ENCODE measurements around the gene SUSD2. TPM values are rescaled to one million over a fixed set of nuclear protein-coding genes. Genes with fewer than 3 reads are reported as not detected.

Gene SUSD2
- total and polyA plus RNA-seq, 9 of the 15 experiments (the other 6 are each of a cell fraction or from before 2014, with no cell fraction given) = 0.01 to 0.16 (median 0.04) TPM; not detected in 4

DNA sequence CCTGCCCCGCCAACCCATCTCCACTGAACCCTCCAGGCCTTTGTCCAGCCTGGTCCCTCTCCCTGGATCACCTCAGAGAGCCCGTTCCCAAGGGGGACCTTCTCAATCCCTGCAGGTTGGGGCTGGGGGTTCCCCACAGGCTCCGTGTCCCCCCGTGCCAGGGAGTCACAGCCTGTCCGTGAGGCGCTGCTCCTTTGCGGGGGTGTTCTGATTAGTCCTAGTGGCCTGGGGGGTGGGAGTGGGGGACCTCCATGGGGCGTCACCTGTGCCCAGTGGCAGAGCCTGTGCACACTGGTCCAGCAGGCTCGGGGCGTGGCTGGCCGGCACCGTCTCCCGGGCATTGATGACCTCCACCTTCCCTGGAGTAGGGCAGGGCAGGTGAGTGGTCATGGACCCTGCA is 51.9 kb downstream of the SUSD2 start (continued):
- TF ChIP-seq, protein P1, sequence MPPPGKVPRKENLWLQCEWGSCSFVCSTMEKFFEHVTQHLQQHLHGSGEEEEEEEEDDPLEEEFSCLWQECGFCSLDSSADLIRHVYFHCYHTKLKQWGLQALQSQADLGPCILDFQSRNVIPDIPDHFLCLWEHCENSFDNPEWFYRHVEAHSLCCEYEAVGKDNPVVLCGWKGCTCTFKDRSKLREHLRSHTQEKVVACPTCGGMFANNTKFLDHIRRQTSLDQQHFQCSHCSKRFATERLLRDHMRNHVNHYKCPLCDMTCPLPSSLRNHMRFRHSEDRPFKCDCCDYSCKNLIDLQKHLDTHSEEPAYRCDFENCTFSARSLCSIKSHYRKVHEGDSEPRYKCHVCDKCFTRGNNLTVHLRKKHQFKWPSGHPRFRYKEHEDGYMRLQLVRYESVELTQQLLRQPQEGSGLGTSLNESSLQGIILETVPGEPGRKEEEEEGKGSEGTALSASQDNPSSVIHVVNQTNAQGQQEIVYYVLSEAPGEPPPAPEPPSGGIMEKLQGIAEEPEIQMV (tag; conservative IDR thresholded peaks at IDR 0.05; ENCODE audit: low read depth) = no peak
- TF ChIP-seq GTF2F1 (IDR thresholded peaks at IDR 0.05; ENCODE audit: low read depth, low read length) = no peak
- TF ChIP-seq, protein P2, sequence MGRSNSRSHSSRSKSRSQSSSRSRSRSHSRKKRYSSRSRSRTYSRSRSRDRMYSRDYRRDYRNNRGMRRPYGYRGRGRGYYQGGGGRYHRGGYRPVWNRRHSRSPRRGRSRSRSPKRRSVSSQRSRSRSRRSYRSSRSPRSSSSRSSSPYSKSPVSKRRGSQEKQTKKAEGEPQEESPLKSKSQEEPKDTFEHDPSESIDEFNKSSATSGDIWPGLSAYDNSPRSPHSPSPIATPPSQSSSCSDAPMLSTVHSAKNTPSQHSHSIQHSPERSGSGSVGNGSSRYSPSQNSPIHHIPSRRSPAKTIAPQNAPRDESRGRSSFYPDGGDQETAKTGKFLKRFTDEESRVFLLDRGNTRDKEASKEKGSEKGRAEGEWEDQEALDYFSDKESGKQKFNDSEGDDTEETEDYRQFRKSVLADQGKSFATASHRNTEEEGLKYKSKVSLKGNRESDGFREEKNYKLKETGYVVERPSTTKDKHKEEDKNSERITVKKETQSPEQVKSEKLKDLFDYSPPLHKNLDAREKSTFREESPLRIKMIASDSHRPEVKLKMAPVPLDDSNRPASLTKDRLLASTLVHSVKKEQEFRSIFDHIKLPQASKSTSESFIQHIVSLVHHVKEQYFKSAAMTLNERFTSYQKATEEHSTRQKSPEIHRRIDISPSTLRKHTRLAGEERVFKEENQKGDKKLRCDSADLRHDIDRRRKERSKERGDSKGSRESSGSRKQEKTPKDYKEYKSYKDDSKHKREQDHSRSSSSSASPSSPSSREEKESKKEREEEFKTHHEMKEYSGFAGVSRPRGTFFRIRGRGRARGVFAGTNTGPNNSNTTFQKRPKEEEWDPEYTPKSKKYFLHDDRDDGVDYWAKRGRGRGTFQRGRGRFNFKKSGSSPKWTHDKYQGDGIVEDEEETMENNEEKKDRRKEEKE (IDR thresholded peaks at IDR 0.05; ENCODE audit: borderline replicate concordance in 1 of 2, control insufficient read depth in 1 of 2, low read depth in 2 of 2, low read length in 1 of 2) = no peak
- no peak for TF ChIP-seq PRMT5 (CRISPR knock-in tag; IDR thresholded peaks at IDR 0.05)

DNA sequence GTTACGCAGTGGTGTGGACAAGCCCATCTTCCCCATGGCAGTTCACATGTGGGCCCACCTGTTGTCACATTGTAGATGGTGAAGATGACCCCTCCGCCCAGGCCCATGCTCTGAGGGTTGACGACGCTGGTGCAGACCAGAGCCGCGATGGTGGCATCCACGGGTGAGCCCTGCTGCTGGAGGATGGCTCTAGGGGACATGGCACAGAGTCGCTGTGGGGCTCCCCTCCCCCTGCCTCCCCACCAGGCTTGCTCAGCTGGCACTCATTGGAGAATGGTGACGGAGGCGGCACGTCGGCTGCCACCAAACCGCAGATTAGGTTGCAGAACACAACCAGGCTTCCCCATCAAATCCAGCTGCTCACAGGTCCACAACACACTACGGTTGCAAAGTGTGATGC is 52.5 kb downstream of the SUSD2 start:
- H3K4me2 ChIP-seq (ENCODE audit: insufficient read depth, low read length) = no peak overlapping the region
- no peaks in the 10 kb centered on the region for H3K79me2 ChIP-seq (ENCODE audit: control insufficient read depth, insufficient read depth, low read length)
- intact Hi-C loops (cut with micrococcal nuclease) = no loop called here
- CTCF ChIA-PET (ENCODE audit: low intra/inter-chr PET ratio) = no interaction called here
- POLR2A ChIA-PET = no interaction called here
- no peaks in the 10 kb centered on the region for H3K9me1 ChIP-seq (ENCODE audit: control insufficient read depth, insufficient read depth, low read length)
- DNase-seq (ENCODE audit: extremely low read depth in 1 of 4, low spot score in 3 of 4) (no peak), FAIRE-seq (no peak), ATAC-seq (no peak)
- no peak overlapping the region for H3K9ac ChIP-seq (ENCODE audit: insufficient read depth in 1 of 2, low read depth in 2 of 2, low read length in 2 of 2)
- no peak overlapping the region for H3K4me3 ChIP-seq
- no peak overlapping the region for H3K27ac ChIP-seq (ENCODE audit: extremely low read depth, low read depth, low read length)
- peaks cover 0 to 5% of the 10 kb centered on the region in 2 experiments; a peak in 2 of 5 replicates for H3K4me1 ChIP-seq (replicated peaks in 1 of 2; ENCODE audit: control insufficient read depth in 2 of 2, insufficient read depth in 2 of 2, low read length in 2 of 2)
- H3K9me3 ChIP-seq (replicated peaks; ENCODE audit: control insufficient read depth, insufficient read depth, low read depth, low read length) = no peaks in the 10 kb centered on the region
- H3K27me3 ChIP-seq (ENCODE audit: control insufficient read depth in 2 of 2, insufficient read depth in 2 of 2, low read length in 2 of 2) = no peaks in the 10 kb centered on the region
- H2AFZ ChIP-seq (ENCODE audit: low read depth, low read length) = no peak overlapping the region
- no peaks in the 10 kb centered on the region for H3K36me3 ChIP-seq (ENCODE audit: control insufficient read depth, insufficient read depth, low read length)
- no peaks in the 10 kb centered on the region for H4K20me1 ChIP-seq (replicated peaks; ENCODE audit: control insufficient read depth, insufficient read depth, low read length)
- 56% methylated on average over 3 of the region's 14 CpGs for WGBS (ENCODE audit: insufficient coverage, low coverage, missing lambda C conversion rate)
- in situ Hi-C loops (cut with MboI) = no loop called here
- BruUV-seq (replicated peaks) = no TSS peak
- TF ChIP-seq, protein P3, sequence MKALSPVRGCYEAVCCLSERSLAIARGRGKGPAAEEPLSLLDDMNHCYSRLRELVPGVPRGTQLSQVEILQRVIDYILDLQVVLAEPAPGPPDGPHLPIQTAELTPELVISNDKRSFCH (CRISPR knock-in tag; IDR thresholded peaks at IDR 0.05) = no peak
- TF ChIP-seq, protein P3 (tag; IDR thresholded peaks at IDR 0.05) = no peak
- TF ChIP-seq ZNF184 (CRISPR knock-in tag; IDR thresholded peaks at IDR 0.05) = no peak
- TF ChIP-seq, protein P4, sequence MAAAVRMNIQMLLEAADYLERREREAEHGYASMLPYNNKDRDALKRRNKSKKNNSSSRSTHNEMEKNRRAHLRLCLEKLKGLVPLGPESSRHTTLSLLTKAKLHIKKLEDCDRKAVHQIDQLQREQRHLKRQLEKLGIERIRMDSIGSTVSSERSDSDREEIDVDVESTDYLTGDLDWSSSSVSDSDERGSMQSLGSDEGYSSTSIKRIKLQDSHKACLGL (CRISPR knock-in tag; IDR thresholded peaks at IDR 0.05; ENCODE audit: borderline replicate concordance, poor library complexity, severe bottlenecking) = no peak
- no peak for TF ChIP-seq ZFP36 (IDR thresholded peaks at IDR 0.05; ENCODE audit: low read depth, low read length, partially characterized antibody)
- TF ChIP-seq PURB (CRISPR knock-in tag; IDR thresholded peaks at IDR 0.05; ENCODE audit: low read depth) = no peak
- no peak for TF ChIP-seq RCOR1 (IDR thresholded peaks at IDR 0.05; ENCODE audit: borderline replicate concordance in 1 of 2, low read depth in 2 of 2, low read length in 2 of 2)
- TF ChIP-seq MYBL2 (IDR thresholded peaks at IDR 0.05; ENCODE audit: low read depth) = no peak
- no peak for TF ChIP-seq MYBL2 (CRISPR knock-in tag; IDR thresholded peaks at IDR 0.05; ENCODE audit: borderline replicate concordance)
- TF ChIP-seq SMARCB1 (IDR thresholded peaks at IDR 0.05; ENCODE audit: insufficient read length, low read depth) = no peak
- no peak for TF ChIP-seq LEF1 (IDR thresholded peaks at IDR 0.05)
